DMS153 (cell line): Measurements from ENCODE around the gene THYN1.

Experiments
- DNase-seq: peaks from one replicate; lab custom pipeline; 2025; lab: John Stamatoyannopoulos, UW

The THYN1 gene

DNA sequence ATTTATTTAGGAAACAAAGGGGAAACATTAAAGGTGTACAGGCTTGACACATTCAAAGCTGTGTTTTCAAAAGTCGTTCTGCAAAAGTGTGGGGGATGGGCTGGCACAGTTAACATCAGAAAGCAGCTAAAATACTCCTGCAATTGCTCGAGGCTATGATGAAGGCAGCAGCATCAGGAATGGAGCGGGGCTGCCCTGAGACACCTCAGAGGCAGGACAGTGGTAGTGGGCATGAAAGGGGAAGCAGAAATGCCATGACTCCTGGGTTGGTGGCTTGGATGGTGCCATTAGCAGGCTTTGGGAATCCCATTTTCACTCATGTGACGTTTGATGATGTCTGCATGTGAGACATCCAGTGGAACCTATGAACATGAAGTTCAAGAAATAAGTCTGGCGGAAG is 30.0 kb downstream of the THYN1 start:
- DNase-seq: no peak

DNA sequence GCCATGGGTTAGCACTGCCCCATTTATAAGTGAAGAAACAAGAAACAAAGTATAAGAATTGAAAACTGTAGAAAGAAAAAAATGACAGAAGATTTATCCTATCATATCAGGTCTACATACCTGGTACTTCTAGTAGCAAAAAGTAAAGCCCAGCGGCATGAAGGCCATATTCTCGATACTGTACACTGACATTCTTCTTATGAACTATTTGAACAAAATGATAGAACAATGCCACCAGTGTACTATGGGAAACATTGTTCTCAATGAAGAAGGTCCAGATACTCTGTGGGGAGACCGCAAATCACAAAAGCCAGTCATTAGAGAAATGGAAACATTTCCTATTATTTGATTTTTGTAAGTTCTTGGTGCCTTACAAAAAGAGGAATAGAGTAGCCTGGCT is 36.3 kb downstream of the THYN1 start:
- no peak for DNase-seq

DNA sequence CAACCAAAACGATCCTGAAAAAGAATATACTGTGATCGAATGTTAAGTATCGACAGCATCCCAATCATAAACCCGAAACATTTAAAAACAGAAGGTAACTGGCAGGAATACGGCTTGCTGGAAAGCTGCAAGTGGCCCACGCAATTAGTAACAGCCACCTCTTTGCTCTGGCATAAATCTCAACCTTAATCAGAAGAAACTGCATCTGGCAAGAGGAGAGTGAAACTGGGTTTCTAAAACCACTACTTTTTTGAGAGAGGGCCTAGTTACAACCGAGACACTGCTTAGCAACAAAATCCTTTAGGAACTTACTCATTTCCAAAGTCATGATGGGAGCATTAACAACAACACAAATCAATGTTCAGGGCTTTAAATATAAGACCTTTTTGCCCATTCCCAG is 37.3 kb downstream of the THYN1 start:
- no peak for DNase-seq

DNA sequence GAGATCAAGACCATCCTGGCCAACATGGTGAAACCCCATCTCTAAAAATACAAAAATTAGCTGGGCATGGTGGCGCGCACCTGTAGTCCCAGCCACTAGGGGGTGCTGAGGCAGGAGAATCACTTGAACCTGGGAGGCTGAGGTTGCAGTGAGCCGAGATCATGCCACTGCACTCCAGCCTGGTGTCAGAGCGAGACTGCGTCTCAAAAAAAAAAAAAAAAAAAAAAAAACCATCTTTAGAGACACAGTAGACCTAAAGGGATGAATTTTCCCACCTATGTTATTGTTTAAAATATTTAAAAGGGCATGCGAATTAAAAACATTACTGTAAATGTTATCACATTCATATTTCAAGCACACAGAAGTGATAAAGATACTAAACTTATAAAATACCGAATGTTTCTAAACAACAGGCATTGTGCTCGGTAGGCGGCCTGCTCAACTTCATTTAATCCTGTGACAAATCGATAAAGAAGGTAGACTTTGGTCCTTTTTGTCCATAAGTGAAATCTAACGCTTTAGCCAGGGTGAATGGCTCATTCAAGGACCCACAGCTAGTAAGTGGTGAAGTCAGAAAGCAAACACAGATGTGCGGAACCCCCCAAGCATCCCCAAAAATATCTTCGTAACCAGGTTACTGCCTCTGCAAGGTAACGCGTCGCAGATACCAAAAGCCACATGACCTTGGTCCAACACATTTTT is 45.5 kb downstream of the THYN1 start:
- no peak for DNase-seq

DNA sequence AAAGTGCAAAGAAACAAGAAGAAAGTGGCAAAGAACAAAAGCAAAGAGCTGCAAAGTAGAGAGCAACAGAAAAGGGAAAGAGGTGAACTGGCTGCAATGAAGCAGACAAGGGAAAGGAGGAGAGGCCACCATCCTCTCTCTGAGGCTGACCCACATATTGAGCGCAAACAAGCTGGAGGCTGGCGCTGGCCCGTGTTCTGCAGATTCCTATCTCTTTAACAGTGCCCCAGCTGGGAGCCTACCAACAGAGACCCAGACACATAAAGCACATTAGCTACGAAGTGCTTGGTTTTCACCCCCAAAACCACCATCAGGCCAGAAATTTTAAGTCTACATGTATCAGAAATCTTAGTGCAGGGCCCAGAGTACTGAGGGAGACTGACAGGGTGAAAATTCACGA is 47.0 kb downstream of the THYN1 start:
- no peak for DNase-seq

DNA sequence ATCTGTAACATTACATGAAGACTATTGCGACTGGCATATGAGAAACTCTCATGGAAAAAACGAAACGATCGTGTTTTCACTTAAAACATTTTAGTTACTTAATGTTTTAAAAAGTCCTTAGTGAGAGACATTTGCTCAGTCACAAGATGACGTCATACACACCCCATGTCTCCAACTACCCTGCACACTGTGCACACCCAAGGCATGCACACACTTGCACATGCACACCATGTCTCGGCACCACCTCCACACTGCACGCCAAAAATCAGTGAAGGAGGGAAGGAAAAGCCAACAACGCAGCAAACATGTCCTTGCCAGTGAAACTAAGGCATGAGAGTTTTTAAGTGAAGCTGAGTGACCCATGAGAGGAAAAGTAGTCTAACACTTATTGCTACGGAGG is 47.4 kb downstream of the THYN1 start:
- no peak for DNase-seq

DNA sequence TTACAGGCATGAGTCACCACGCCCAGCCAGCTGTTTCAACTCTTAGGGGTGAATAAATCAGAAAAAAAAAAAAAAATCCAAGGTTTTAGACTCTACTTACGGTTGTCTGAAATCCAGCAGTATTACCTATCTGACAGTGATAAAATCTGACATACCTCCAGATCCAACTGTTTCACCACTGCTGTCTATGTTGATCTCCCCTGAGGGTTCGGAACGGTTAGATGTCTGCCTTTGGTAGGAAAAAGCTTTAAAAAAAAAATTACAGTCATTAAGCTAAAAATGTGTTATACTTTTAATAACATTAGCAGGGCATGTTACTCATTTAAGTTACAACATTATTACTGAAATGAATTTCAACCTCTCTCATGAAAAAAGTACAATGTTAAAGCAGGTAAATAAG is 50.5 kb downstream of the THYN1 start:
- no peak for DNase-seq

DNA sequence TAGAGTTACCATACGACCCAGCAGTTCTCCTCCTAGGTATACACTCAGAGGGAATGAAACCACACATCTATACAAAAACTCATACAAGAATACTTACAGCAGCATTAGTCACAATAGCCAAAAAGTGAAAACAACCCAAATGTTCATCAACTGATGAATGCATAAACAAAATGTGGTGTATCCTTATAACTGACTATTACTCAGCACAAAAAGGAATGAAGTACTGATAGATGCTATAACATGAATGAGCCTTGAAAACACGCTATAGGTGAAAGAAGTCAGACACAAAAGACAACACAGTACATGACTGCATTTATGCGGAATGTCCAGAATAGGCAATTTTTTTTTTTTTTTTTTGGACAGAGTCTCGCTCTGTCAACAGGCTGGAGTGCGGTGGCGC is 52.5 kb downstream of the THYN1 start:
- DNase-seq: no peak

DNA sequence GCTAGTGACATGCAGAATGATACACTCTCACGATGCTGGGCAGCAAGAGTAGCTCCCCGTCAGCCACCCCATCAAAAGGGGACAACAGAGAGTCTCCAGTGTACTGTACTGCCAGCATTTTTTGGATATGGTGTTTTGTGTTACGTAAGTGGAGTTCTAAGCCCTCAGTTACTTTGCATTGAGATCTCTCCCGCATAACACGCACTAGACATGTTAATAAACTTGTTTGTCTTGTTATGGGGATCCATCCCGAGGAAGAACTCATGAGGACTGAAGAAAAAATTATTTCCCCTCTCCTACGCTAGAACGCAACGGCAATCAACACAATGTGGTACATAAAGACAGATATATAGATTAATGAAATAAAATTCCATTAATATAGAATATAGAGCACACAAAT is 53.6 kb downstream of the THYN1 start:
- DNase-seq: no peak
